Gastrocnemius medialis (tissue), 4 donors: ENCODE measurements around the gene KLK7. TPM values are rescaled to one million over a fixed set of nuclear protein-coding genes. Genes with fewer than 3 reads are reported as not detected.

ENCODE experiments used
- ATAC-seq, 2 donors: fragments of 150-250 bp; one replicate each; pipeline ENCODE4 v1.9.1; 2016
- DNase-seq, 2 donors: peaks; one replicate each; pipeline ENCODE4 v3.0.0-alpha.2; 2019
- H3K27ac ChIP-seq, 4 donors: fragments of 200-600 bp; sonication (generic); 1 replicate in 1 of 4; 2 replicates in 3 of 4; pipeline ENCODE4 v1.5.1; 2016 to 2018; ENCODE audit warnings: mild to moderate bottlenecking in 2 of 4, moderate library complexity in 1 of 4
- H3K27me3 ChIP-seq, 3 donors: fragments of 200-600 bp; sonication (generic) in 2 of 3; 1 replicate in 1 of 3; 2 replicates in 2 of 3; pipeline versions ENCODE4 v1.5.1 to v1.6.0; 2016 to 2019; ENCODE audit warnings: mild to moderate bottlenecking in 1 of 3, moderate library complexity in 1 of 3
- H3K36me3 ChIP-seq, 2 donors: fragments of 200-600 bp; sonication (generic) in 1 of 2; one replicate each; pipeline ENCODE4 v1.5.1; 2017 to 2018
- H3K4me1 ChIP-seq, 2 donors: fragments of 200-600 bp; sonication (generic) in 1 of 2; one replicate each; pipeline ENCODE4 v1.5.1; 2016 to 2017; ENCODE audit warnings: mild to moderate bottlenecking in 2 of 2
- H3K4me3 ChIP-seq, 4 donors: fragments of 200-600 bp; sonication (generic) in 3 of 4; 1 replicate in 1 of 4; 2 replicates in 3 of 4; pipeline ENCODE4 v1.5.1; 2016 to 2019; ENCODE audit warnings: mild to moderate bottlenecking in 2 of 4
- H3K9me3 ChIP-seq, 3 donors: fragments of 200-600 bp; sonication (generic) in 2 of 3; 1 replicate in 1 of 3; 2 replicates in 2 of 3; pipeline ENCODE4 v1.5.1; 2016 to 2019
- POLR2A ChIP-seq, 2 donors: fragments of 450-650 bp; IDR thresholded peaks; one replicate each; pipeline ENCODE4 v1.6.1; 2017; ENCODE audit warnings: antibody characterized with exemption in 2 of 2, mild to moderate bottlenecking in 2 of 2, moderate library complexity in 2 of 2
- in situ Hi-C, 4 donors: fragments of 200-750 bp; cut with MboI; loops; one replicate each; pipeline versions ENCODE4 v1.15.0 to v1.8.0; 2017; ENCODE audit warnings: low sequenced_read_pairs in 4 of 4
- intact Hi-C: fragments of 100-400 bp; cut with DNase I; formaldehyde crosslinking; loops from one replicate; pipeline ENCODE4 v1.15.1; 2023; ENCODE audit warnings: low total_unique reads
- total RNA-seq, 4 donors: library from RNA; depleted of rRNA; stranded (reverse); fragments of >200 nt; gene quantifications; one replicate each; pipeline versions ENCODE4 v1.1.0 to v1.2.3, GENCODE V29; 2016
- TF ChIP-seq, protein P1 (sequence below), 5 experiments: fragments of 450-650 bp in 3 of 5; fragments of 200-600 bp in 2 of 5; sonication (generic) in 2 of 5; IDR thresholded peaks in 4 of 5; conservative IDR thresholded peaks in 1 of 5; 1 replicate in 4 of 5; 2 replicates in 1 of 5; pipeline ENCODE4 v1.5.1; 2016 to 2019; ENCODE audit warnings: antibody characterized with exemption in 5 of 5, mild to moderate bottlenecking in 3 of 5, moderate library complexity in 3 of 5

KLK7 gene
- total RNA-seq, 4 donors from 2014 or later: not detected

- in situ Hi-C loops (no loop called here), intact Hi-C loops (no loop called here)
- Histone ChIP-seq H3K4me3 (no peak overlapping the region), H3K4me1 (no peaks in the 10 kb centered on the region), H3K27ac (no peak overlapping the region), H3K9me3 (no peaks in the 10 kb centered on the region), H3K27me3 (peaks cover 0 to 3% (median 0%) of the 10 kb centered on the region in 3 donors), H3K36me3 (no peaks in the 10 kb centered on the region)
- ATAC-seq (no peak), DNase-seq (no peak)
- TF ChIP-seq POLR2A (IDR thresholded peaks at IDR 0.05): no peak
- TF ChIP-seq, protein P1, sequence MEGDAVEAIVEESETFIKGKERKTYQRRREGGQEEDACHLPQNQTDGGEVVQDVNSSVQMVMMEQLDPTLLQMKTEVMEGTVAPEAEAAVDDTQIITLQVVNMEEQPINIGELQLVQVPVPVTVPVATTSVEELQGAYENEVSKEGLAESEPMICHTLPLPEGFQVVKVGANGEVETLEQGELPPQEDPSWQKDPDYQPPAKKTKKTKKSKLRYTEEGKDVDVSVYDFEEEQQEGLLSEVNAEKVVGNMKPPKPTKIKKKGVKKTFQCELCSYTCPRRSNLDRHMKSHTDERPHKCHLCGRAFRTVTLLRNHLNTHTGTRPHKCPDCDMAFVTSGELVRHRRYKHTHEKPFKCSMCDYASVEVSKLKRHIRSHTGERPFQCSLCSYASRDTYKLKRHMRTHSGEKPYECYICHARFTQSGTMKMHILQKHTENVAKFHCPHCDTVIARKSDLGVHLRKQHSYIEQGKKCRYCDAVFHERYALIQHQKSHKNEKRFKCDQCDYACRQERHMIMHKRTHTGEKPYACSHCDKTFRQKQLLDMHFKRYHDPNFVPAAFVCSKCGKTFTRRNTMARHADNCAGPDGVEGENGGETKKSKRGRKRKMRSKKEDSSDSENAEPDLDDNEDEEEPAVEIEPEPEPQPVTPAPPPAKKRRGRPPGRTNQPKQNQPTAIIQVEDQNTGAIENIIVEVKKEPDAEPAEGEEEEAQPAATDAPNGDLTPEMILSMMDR (IDR thresholded peaks at IDR 0.05 in 4 of 5, conservative IDR thresholded peaks at IDR 0.05 in 1 of 5): no peak
These were observed 2.0 kb downstream of the KLK7 start for GRCh38 chr19:50981587-50982146.

DNA sequence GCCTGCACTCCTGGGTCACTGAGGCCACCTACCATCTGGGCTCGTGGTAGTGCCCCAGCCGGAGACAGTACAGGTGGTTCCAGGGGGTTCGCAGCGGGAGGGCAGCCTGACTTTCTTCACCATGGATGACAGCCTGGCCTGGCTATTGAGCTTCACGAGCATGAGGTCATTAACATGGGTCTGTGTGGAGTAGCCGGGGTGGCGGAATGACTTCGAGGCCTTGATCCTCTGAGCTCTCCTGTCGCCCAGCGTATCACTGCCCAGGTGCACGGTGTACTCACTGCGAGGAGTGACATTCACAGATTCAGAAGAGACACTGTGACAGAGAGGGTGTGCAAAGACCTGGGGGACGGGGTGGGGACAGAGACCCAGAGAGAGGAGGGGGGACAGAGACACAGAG lies 3.5 kb downstream of the KLK7 start:
- peaks cover 0 to 3% (median 0%) of the 10 kb centered on the region in 3 donors for H3K27me3 ChIP-seq
- ATAC-seq (no peak), DNase-seq (no peak)
- H3K27ac ChIP-seq: no peak overlapping the region
- H3K4me1 ChIP-seq: no peaks in the 10 kb centered on the region
- H3K9me3 ChIP-seq: no peaks in the 10 kb centered on the region
- no peak for TF ChIP-seq POLR2A (IDR thresholded peaks at IDR 0.05)
- TF ChIP-seq, protein P1 (IDR thresholded peaks at IDR 0.05 in 4 of 5, conservative IDR thresholded peaks at IDR 0.05 in 1 of 5): no peak
- in situ Hi-C loops: no loop called here
- intact Hi-C loops: no loop called here
- H3K4me3 ChIP-seq: no peak overlapping the region
- H3K36me3 ChIP-seq: no peaks in the 10 kb centered on the region

DNA sequence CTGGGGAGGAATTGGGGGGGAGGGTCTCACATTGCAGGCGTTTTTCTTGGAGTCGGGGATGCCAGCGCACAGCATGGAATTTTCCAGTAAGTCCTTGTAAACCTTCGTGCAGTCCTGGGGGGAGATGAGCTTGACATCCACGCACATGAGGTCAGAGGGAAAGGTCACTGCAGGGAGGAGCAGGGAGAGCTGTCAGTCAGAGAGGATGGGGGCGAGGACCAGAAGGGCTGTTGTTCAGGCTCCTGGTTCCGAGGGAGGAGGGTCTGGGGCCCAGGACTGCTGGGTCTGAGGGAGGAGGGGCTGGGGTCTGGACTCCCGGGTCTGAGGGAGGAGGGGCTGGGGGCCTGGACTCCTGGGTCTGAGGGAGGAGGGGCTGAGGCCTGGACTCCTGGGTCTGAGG lies 4.0 kb downstream of the KLK7 start:
- ATAC-seq (no peak), DNase-seq (no peak)
- TF ChIP-seq POLR2A (IDR thresholded peaks at IDR 0.05): no peak
- Histone ChIP-seq H3K4me1 (no peaks in the 10 kb centered on the region), H3K27ac (no peak overlapping the region), H3K4me3 (no peak overlapping the region), H3K27me3 (peaks cover 0 to 3% (median 0%) of the 10 kb centered on the region in 3 donors), H3K36me3 (no peaks in the 10 kb centered on the region), H3K9me3 (no peaks in the 10 kb centered on the region)
- intact Hi-C loops: no loop called here
- in situ Hi-C loops: no loop called here

GRCh38 chr19:50978772-50979390 lies 4.8 kb downstream of the KLK7 start:
- Histone ChIP-seq H3K9me3 (no peaks in the 10 kb centered on the region), H3K4me3 (no peak overlapping the region), H3K4me1 (no peaks in the 10 kb centered on the region), H3K27me3 (peaks cover 0 to under 1% (median 0%) of the 10 kb centered on the region in 3 donors), H3K27ac (no peak overlapping the region), H3K36me3 (no peaks in the 10 kb centered on the region)
- ATAC-seq (no peak), DNase-seq (no peak)
- intact Hi-C loops: no loop called here
- TF ChIP-seq POLR2A (IDR thresholded peaks at IDR 0.05): no peak
- TF ChIP-seq, protein P1 (IDR thresholded peaks at IDR 0.05 in 4 of 5, conservative IDR thresholded peaks at IDR 0.05 in 1 of 5): no peak
- in situ Hi-C loops: no loop called here

DNA sequence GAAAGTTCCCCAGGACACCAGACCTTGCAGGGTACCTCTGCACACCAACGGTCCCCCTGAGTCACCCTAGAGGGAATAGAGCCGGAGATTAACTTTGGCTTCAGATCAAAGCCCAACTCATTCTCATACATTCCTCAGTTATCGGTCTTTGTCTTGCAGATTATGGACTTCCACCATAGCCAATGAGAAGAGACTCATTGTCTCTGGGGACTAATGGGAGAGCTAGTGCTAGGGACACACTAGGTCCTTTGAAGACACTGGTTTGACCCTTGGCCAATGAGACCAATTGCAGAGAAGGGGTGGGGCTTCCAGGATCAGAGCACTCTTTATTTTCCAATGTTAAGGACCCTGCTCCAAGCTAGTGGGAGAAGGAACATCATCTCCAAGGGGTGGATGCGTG lies 6.1 kb downstream of the KLK7 start:
- no peaks in the 10 kb centered on the region for H3K36me3 ChIP-seq
- TF ChIP-seq POLR2A (IDR thresholded peaks at IDR 0.05): no peak
- TF ChIP-seq, protein P1 (IDR thresholded peaks at IDR 0.05 in 4 of 5, conservative IDR thresholded peaks at IDR 0.05 in 1 of 5): no peak
- in situ Hi-C loops: no loop called here
- H3K4me3 ChIP-seq: no peak overlapping the region
- H3K27me3 ChIP-seq: no peaks in the 10 kb centered on the region
- no peaks in the 10 kb centered on the region for H3K9me3 ChIP-seq
- intact Hi-C loops: no loop called here
- H3K27ac ChIP-seq: no peak overlapping the region
- DNase-seq (no peak), ATAC-seq (no peak)
- no peaks in the 10 kb centered on the region for H3K4me1 ChIP-seq
